H9 (cell line): Measurements from ENCODE around the gene DCC. TPM values are rescaled to one million over a fixed set of nuclear protein-coding genes. Genes with fewer than 3 reads are reported as not detected.

Experiments used
- DNase-seq: peaks from one replicate; pipeline ENCODE4 v3.0.0-alpha.2; 2017
- H2AFZ ChIP-seq: one replicate; pipeline ENCODE4 v1.6.1; 2013; ENCODE audit warnings: mild to moderate bottlenecking, low read length, control low read depth, moderate library complexity
- H2AK5ac ChIP-seq: 2 replicates; pipeline ENCODE4 v1.6.1; 2013; ENCODE audit warnings: low read length, control low read depth, mixed read lengths; ENCODE audit not compliant: insufficient read length
- H2BK120ac ChIP-seq: one replicate; pipeline ENCODE4 v1.6.1; 2013; ENCODE audit warnings: low read depth, mild to moderate bottlenecking, low read length, control low read depth, inconsistent platforms; ENCODE audit not compliant: poor library complexity, severe bottlenecking
- H2BK12ac ChIP-seq: 2 replicates; pipeline ENCODE4 v1.6.1; 2013; ENCODE audit warnings: low read length, control low read depth, mixed read lengths, low read depth; ENCODE audit not compliant: insufficient read length
- H2BK15ac ChIP-seq: 2 replicates; pipeline ENCODE4 v1.6.1; 2013; ENCODE audit warnings: low read depth, low read length, control low read depth
- H2BK20ac ChIP-seq: one replicate; pipeline ENCODE4 v1.6.1; 2013; ENCODE audit warnings: low read depth, mild to moderate bottlenecking, low read length, control low read depth, inconsistent platforms; ENCODE audit not compliant: poor library complexity, severe bottlenecking
- H2BK5ac ChIP-seq: 2 replicates; pipeline ENCODE4 v1.6.1; 2013; ENCODE audit warnings: low read length, control low read depth, mixed read lengths; ENCODE audit not compliant: insufficient read length
- H3K14ac ChIP-seq: 2 replicates; pipeline ENCODE4 v1.6.1; 2013; ENCODE audit warnings: low read length, control low read depth; ENCODE audit not compliant: insufficient read depth
- H3K18ac ChIP-seq: 2 replicates; pipeline ENCODE4 v1.6.1; 2013; ENCODE audit warnings: low read depth, mild to moderate bottlenecking, mixed read lengths, low read length, control low read depth; ENCODE audit not compliant: insufficient read length
- H3K23ac ChIP-seq: 2 replicates; pipeline ENCODE4 v1.6.1; 2013; ENCODE audit warnings: low read length, control low read depth, mixed read lengths, low read depth; ENCODE audit not compliant: insufficient read length
- H3K23me2 ChIP-seq: 2 replicates; pipeline ENCODE4 v1.6.1; 2013; ENCODE audit warnings: low read depth, mild to moderate bottlenecking, mixed read lengths, low read length, control low read depth; ENCODE audit not compliant: insufficient read length, poor library complexity, severe bottlenecking
- H3K27ac ChIP-seq: 2 replicates; pipeline ENCODE4 v1.5.1; 2013; ENCODE audit warnings: low read length, control low read depth, mixed read lengths, low read depth; ENCODE audit not compliant: insufficient read length
- H3K27me3 ChIP-seq: 2 replicates; pipeline ENCODE4 v1.6.1; 2013; ENCODE audit warnings: low read length, control low read depth, inconsistent platforms; ENCODE audit not compliant: insufficient read depth
- H3K4ac ChIP-seq: 2 replicates; pipeline ENCODE4 v1.6.1; 2013; ENCODE audit warnings: low read depth, mild to moderate bottlenecking, control low read depth, inconsistent platforms, low read length, moderate library complexity
- H3K4me1 ChIP-seq: 2 replicates; pipeline ENCODE4 v1.6.1; 2013; ENCODE audit warnings: low read length, control low read depth, inconsistent platforms; ENCODE audit not compliant: insufficient read depth
- H3K4me2 ChIP-seq: 2 replicates; pipeline ENCODE4 v1.6.1; 2013; ENCODE audit warnings: low read length, control low read depth, mixed read lengths; ENCODE audit not compliant: insufficient read length, insufficient read depth
- H3K56ac ChIP-seq: 2 replicates; pipeline ENCODE4 v1.6.1; 2013; ENCODE audit warnings: low read depth, mild to moderate bottlenecking, mixed read lengths, low read length, control low read depth; ENCODE audit not compliant: insufficient read length
- H3K79me1 ChIP-seq: 2 replicates; pipeline ENCODE4 v1.6.1; 2013; ENCODE audit warnings: low read depth, mild to moderate bottlenecking, moderate library complexity, low read length, control low read depth, inconsistent platforms; ENCODE audit not compliant: insufficient read depth, poor library complexity, severe bottlenecking
- H3K79me2 ChIP-seq: 2 replicates; pipeline ENCODE4 v1.6.1; 2013; ENCODE audit warnings: low read length, control low read depth, inconsistent platforms; ENCODE audit not compliant: insufficient read depth
- H3K9ac ChIP-seq: 2 replicates; pipeline ENCODE4 v1.6.1; 2013; ENCODE audit warnings: low read length, control low read depth, mixed read lengths; ENCODE audit not compliant: insufficient read length; ENCODE audit errors: extremely low read depth
- H3K9me3 ChIP-seq: one replicate; pipeline ENCODE4 v1.6.1; 2013; ENCODE audit warnings: low read depth, low read length, inconsistent platforms; ENCODE audit not compliant: control insufficient read depth
- H3T11ph ChIP-seq: one replicate; pipeline ENCODE4 v1.6.1; 2013; ENCODE audit warnings: mild to moderate bottlenecking, low read length, control low read depth, inconsistent platforms
- H4K20me1 ChIP-seq: one replicate; pipeline ENCODE4 v1.6.1; 2013; ENCODE audit not compliant: control insufficient read depth, insufficient read length, insufficient read depth
- H4K5ac ChIP-seq: 2 replicates; pipeline ENCODE4 v1.6.1; 2013; ENCODE audit warnings: low read depth, mild to moderate bottlenecking, mixed read lengths, low read length, control low read depth; ENCODE audit not compliant: insufficient read length
- H4K8ac ChIP-seq: replicated peaks from 2 replicates; pipeline ENCODE4 v1.6.1; 2013; ENCODE audit warnings: low read length, control low read depth, mixed read lengths, low read depth; ENCODE audit not compliant: insufficient read length
- H4K91ac ChIP-seq: 2 replicates; pipeline ENCODE4 v1.6.1; 2013; ENCODE audit warnings: low read depth, mild to moderate bottlenecking, moderate library complexity, mixed read lengths, low read length, control low read depth; ENCODE audit not compliant: insufficient read length
- H3K27ac Mint-ChIP-seq, 3 experiments: 2 replicates in 2 of 3; 3 replicates in 1 of 3; pipeline ENCODE4 v1.8.0; 2020 to 2021; ENCODE audit warnings: mixed read lengths in 3 of 3, mild to moderate bottlenecking in 1 of 3, moderate library complexity in 1 of 3
- H3K27me3 Mint-ChIP-seq: 2 replicates; pipeline ENCODE4 v1.8.0; 2021; ENCODE audit warnings: low read depth, mild to moderate bottlenecking, moderate library complexity, mixed read lengths
- H3K36me3 Mint-ChIP-seq, 3 experiments: 2 replicates in 2 of 3; 3 replicates in 1 of 3; pipeline ENCODE4 v1.8.0; 2020 to 2021; ENCODE audit warnings: low read depth in 3 of 3, mixed read lengths in 3 of 3; ENCODE audit not compliant: insufficient read depth in 1 of 3
- H3K4me1 Mint-ChIP-seq, 2 experiments: 2 replicates each; pipeline ENCODE4 v1.8.0; 2020; ENCODE audit warnings: mixed read lengths in 2 of 2
- H3K4me3 Mint-ChIP-seq, 2 experiments: 2 replicates in 1 of 2; 3 replicates in 1 of 2; pipeline ENCODE4 v1.8.0; 2020 to 2021; ENCODE audit warnings: mild to moderate bottlenecking in 2 of 2, mixed read lengths in 2 of 2, moderate library complexity in 1 of 2
- H3K9me3 Mint-ChIP-seq, 2 experiments: 2 replicates in 1 of 2; 3 replicates in 1 of 2; pipeline ENCODE4 v1.8.0; 2020; ENCODE audit warnings: mild to moderate bottlenecking in 2 of 2, mixed read lengths in 2 of 2, moderate library complexity in 1 of 2
- whole genome bisulfite sequencing: extraction: QIAGEN DNeasy Blood & Tissue Kit; methylation state at CpG from one replicate; pipeline ENCODE4 v1.1.7; 2013; ENCODE audit warnings: missing lambda C conversion rate, low lambda C conversion rate, mixed read lengths; ENCODE audit not compliant: insufficient read length; ENCODE audit errors: extremely low coverage; 5-methylcytosine and 5-hydroxymethylcytosine counted together
- total RNA-seq: library from RNA; stranded (reverse); gene quantifications from 2 replicates; pipeline ENCODE4 v1.2.1, GENCODE V29; 2021
- TF ChIP-seq, protein P1 (sequence below): fragments of 200-600 bp; sonication (generic); conservative IDR thresholded peaks from 3 replicates; pipeline ENCODE4 v1.8.0; 2021; ENCODE audit warnings: antibody characterized with exemption, mild to moderate bottlenecking

DCC gene
- total RNA-seq, 1 experiment from 2014 or later = 0.35 TPM

- Histone ChIP-seq H3T11ph (no peak overlapping the region), H3K56ac (no peak overlapping the region), H2BK12ac (no peak overlapping the region), H2AFZ (no peak overlapping the region), H3K4ac (no peak overlapping the region), H3K27me3 (no peaks in the 10 kb centered on the region), H2BK5ac (no peak overlapping the region), H3K79me1 (no peaks in the 10 kb centered on the region), H3K9me3 (no peaks in the 10 kb centered on the region), H2BK15ac (no peak overlapping the region), H2AK5ac (no peak overlapping the region), H2BK120ac (no peak overlapping the region), H3K18ac (no peak overlapping the region), H3K23me2 (no peaks in the 10 kb centered on the region), H4K8ac (no peak overlapping the region), H3K9ac (no peak overlapping the region), H3K27ac (no peak overlapping the region), H3K4me1 (no peaks in the 10 kb centered on the region), H4K91ac (no peak overlapping the region), H4K20me1 (no peaks in the 10 kb centered on the region), H2BK20ac (no peak overlapping the region), H3K14ac (no peak overlapping the region), H3K23ac (no peak overlapping the region), H4K5ac (no peak overlapping the region), H3K4me2 (no peak overlapping the region), H3K79me2 (no peaks in the 10 kb centered on the region)
- no peak for DNase-seq
- Mint-ChIP-seq H3K9me3 (no peaks in the 10 kb centered on the region), H3K27ac (no peak overlapping the region), H3K36me3 (no peaks in the 10 kb centered on the region), H3K27me3 (no peaks in the 10 kb centered on the region), H3K4me1 (no peaks in the 10 kb centered on the region), H3K4me3 (no peak overlapping the region)
- no CpG with 5 or more reads among the region's 2 CpGs for WGBS
- TF ChIP-seq, protein P1, sequence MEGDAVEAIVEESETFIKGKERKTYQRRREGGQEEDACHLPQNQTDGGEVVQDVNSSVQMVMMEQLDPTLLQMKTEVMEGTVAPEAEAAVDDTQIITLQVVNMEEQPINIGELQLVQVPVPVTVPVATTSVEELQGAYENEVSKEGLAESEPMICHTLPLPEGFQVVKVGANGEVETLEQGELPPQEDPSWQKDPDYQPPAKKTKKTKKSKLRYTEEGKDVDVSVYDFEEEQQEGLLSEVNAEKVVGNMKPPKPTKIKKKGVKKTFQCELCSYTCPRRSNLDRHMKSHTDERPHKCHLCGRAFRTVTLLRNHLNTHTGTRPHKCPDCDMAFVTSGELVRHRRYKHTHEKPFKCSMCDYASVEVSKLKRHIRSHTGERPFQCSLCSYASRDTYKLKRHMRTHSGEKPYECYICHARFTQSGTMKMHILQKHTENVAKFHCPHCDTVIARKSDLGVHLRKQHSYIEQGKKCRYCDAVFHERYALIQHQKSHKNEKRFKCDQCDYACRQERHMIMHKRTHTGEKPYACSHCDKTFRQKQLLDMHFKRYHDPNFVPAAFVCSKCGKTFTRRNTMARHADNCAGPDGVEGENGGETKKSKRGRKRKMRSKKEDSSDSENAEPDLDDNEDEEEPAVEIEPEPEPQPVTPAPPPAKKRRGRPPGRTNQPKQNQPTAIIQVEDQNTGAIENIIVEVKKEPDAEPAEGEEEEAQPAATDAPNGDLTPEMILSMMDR = no peak
Measured at GRCh38 chr18:52971097-52971496, 631.1 kb downstream of the DCC start.
